Stimulated activated CD8-positive, alpha-beta memory T cell treated with anti-CD3 and anti-CD28 coated beads, Interleukin-4, amount 100 ng/mL, for 1 hour (primary cell): Measurements from ENCODE around the gene FOXN3.
"Not testable (repeated sequence)": the region's sequence is repeated elsewhere in the genome, so short reads cannot be mapped to it uniquely, and the experiment has no call there.

Experiments
- DNase-seq, 2 donors: peaks; one replicate each; pipeline ENCODE4 v3.0.0-alpha.2; 2020; ENCODE audit warnings: low read depth in 2 of 2, low spot score in 1 of 2

The FOXN3 gene

GRCh38 chr14:89307409-89307808 is 109.6 kb downstream of the FOXN3 start:
- no peak for DNase-seq

GRCh38 chr14:89304972-89305703 is 111.9 kb downstream of the FOXN3 start:
- DNase-seq: no peak

- DNase-seq: no peak
These were observed 112.5 kb downstream of the FOXN3 start for GRCh38 chr14:89304561-89304960.

GRCh38 chr14:89303456-89304435 is 113.3 kb downstream of the FOXN3 start:
- DNase-seq: no peak

GRCh38 chr14:89302396-89302950 is 114.6 kb downstream of the FOXN3 start:
- no peak for DNase-seq

GRCh38 chr14:89299587-89299986 is 117.4 kb downstream of the FOXN3 start:
- no peak for DNase-seq

GRCh38 chr14:89298056-89298834 is 118.8 kb downstream of the FOXN3 start:
- DNase-seq: no peak

- no peak for DNase-seq
These were observed 120.7 kb downstream of the FOXN3 start for GRCh38 chr14:89296281-89296745.

- no peak for DNase-seq
These were observed 122.2 kb downstream of the FOXN3 start for GRCh38 chr14:89294872-89295271.

GRCh38 chr14:89294469-89294868 is 122.6 kb downstream of the FOXN3 start:
- DNase-seq: not testable (repeated sequence)

- no peak for DNase-seq
These were observed 123.0 kb downstream of the FOXN3 start for GRCh38 chr14:89294060-89294459.

- no peak for DNase-seq
These were observed 123.6 kb downstream of the FOXN3 start for GRCh38 chr14:89293314-89293916.

GRCh38 chr14:89292579-89293313 is 124.3 kb downstream of the FOXN3 start:
- DNase-seq: no peak

GRCh38 chr14:89291351-89291940 is 125.6 kb downstream of the FOXN3 start:
- DNase-seq: no peak

- no peak for DNase-seq
These were observed 126.2 kb downstream of the FOXN3 start for GRCh38 chr14:89290813-89291212.

- no peak for DNase-seq
These were observed 127.6 kb downstream of the FOXN3 start for GRCh38 chr14:89289477-89289876.

GRCh38 chr14:89288114-89288513 is 128.9 kb downstream of the FOXN3 start:
- no peak for DNase-seq

GRCh38 chr14:89284333-89285058 is 132.5 kb downstream of the FOXN3 start:
- DNase-seq: no peak
